ENCODE results near the gene SHROOM3. TPM values are rescaled to one million over a fixed set of nuclear protein-coding genes. Genes with fewer than 3 reads are reported as not detected.

Gene SHROOM3
- total and polyA plus RNA-seq, 4 donors, result 14.4 to 75.1 (median 47.3) TPM

DNA sequence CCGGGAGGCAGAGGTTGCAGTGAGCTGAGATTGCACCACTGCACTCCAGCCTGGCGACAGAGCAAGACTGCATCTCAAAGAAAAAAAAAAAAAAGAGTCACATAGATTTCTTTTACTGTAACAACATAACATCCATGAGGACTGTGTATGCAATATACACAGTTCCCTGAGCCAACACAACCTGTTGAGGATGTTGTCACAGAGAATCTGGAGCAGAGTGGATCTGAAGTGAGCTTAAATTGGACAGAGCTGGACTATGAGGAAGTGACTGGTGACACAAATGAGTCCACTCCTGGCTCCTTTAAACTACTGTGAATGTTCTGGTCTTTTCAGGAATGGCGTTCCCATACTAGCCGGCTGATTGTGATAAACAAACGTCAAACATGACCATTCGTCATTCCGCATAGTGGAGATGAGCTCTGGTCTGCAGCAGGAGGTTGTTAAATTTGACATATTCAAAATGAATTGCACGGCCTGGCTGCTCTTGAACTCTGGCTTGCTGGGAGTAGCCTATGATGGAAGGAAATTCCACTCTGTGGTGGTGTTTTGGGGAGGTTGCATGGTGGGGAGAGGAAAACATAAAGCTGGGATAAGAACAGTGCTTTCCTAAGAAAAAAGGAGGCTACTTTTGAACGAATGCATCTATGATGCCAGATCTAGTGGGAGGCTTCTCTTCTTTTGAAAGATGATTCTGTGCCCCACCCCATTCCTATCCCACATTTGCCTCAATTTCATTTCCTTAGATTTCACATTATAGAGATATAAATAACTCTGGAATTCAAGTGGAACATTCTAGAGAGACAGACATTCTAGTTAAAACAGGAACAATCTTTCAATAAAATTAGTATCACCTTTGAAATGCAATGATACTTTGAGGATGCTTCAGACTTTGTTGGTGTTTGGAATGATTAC lies 149.5 kb downstream of the SHROOM3 start:
- Histone ChIP-seq H3K9me3 (ENCODE audit: control insufficient read depth in 4 of 4, insufficient read depth in 3 of 4, low read length in 3 of 4) (no peaks in the 10 kb centered on the region), H3K4me3 (no peak overlapping the region), H3K27ac (ENCODE audit: low read depth in 1 of 2, low read length in 1 of 2) (peak overlapping the region in 1 of 2 donors; percentile 4), H3K4me1 (ENCODE audit: control insufficient read depth in 5 of 5, insufficient read depth in 5 of 5, low read length in 5 of 5) (peaks cover 0 to 12% (median 1%) of the 10 kb centered on the region in 5 donors), H3K9ac (ENCODE audit: insufficient read depth in 1 of 2, low read length in 2 of 2) (no peak overlapping the region), H3K27me3 (ENCODE audit: control insufficient read depth in 3 of 3, insufficient read depth in 3 of 3, low read length in 2 of 3) (no peaks in the 10 kb centered on the region), H3K36me3 (ENCODE audit: control insufficient read depth in 4 of 4, insufficient read depth in 4 of 4, low read length in 4 of 4) (no peaks in the 10 kb centered on the region)
- DNase-seq, result no peak
- 59 to 70% methylated on average over 9 of the region's 9 CpGs for WGBS, 2 donors
- TF ChIP-seq, protein P1, sequence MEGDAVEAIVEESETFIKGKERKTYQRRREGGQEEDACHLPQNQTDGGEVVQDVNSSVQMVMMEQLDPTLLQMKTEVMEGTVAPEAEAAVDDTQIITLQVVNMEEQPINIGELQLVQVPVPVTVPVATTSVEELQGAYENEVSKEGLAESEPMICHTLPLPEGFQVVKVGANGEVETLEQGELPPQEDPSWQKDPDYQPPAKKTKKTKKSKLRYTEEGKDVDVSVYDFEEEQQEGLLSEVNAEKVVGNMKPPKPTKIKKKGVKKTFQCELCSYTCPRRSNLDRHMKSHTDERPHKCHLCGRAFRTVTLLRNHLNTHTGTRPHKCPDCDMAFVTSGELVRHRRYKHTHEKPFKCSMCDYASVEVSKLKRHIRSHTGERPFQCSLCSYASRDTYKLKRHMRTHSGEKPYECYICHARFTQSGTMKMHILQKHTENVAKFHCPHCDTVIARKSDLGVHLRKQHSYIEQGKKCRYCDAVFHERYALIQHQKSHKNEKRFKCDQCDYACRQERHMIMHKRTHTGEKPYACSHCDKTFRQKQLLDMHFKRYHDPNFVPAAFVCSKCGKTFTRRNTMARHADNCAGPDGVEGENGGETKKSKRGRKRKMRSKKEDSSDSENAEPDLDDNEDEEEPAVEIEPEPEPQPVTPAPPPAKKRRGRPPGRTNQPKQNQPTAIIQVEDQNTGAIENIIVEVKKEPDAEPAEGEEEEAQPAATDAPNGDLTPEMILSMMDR (IDR thresholded peaks at IDR 0.05; ENCODE audit: control extremely low read depth, extremely low read depth), result no peak
- ATAC-seq (ENCODE audit: insufficient read depth, low FRiP score), result no peak

DNA sequence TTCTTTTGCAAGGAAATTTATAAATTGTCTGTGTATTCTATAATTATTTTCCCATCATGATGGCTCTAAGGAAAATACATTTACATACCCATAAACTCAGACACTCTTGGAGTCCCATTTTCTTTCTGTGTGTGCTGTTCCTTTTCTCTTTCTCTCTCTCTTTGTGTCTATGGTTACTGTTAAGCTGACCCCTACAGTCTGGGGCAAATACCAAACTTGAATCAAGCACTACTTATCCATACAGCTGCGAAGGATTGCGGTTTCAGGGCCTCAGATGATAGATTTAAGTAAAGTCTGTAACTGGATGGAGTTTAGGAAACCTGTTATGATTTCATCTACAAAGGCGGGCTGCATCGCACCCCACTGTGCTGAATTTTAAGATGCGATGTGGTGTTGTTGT lies 150.2 kb downstream of the SHROOM3 start:
- Histone ChIP-seq H3K27me3 (ENCODE audit: control insufficient read depth in 3 of 3, insufficient read depth in 3 of 3, low read length in 2 of 3) (no peaks in the 10 kb centered on the region), H3K4me1 (ENCODE audit: control insufficient read depth in 5 of 5, insufficient read depth in 5 of 5, low read length in 5 of 5) (peaks cover 0 to 19% (median 7%) of the 10 kb centered on the region in 5 donors), H3K36me3 (ENCODE audit: control insufficient read depth in 4 of 4, insufficient read depth in 4 of 4, low read length in 4 of 4) (no peaks in the 10 kb centered on the region), H3K9me3 (ENCODE audit: control insufficient read depth in 4 of 4, insufficient read depth in 3 of 4, low read length in 3 of 4) (no peaks in the 10 kb centered on the region), H3K27ac (ENCODE audit: low read depth in 1 of 2, low read length in 1 of 2) (peak overlapping the region in 1 of 2 donors; percentile 80), H3K4me3 (no peak overlapping the region), H3K9ac (ENCODE audit: insufficient read depth in 1 of 2, low read length in 2 of 2) (no peak overlapping the region)
- peak; percentile 26 to 56 (median 48) for DNase-seq
- TF ChIP-seq, protein P1 (IDR thresholded peaks at IDR 0.05; ENCODE audit: control extremely low read depth, extremely low read depth), result no peak
- ATAC-seq (ENCODE audit: insufficient read depth, low FRiP score), result no peak
- WGBS, 2 donors, result 59 to 79% methylated on average over 5 of the region's 5 CpGs

DNA sequence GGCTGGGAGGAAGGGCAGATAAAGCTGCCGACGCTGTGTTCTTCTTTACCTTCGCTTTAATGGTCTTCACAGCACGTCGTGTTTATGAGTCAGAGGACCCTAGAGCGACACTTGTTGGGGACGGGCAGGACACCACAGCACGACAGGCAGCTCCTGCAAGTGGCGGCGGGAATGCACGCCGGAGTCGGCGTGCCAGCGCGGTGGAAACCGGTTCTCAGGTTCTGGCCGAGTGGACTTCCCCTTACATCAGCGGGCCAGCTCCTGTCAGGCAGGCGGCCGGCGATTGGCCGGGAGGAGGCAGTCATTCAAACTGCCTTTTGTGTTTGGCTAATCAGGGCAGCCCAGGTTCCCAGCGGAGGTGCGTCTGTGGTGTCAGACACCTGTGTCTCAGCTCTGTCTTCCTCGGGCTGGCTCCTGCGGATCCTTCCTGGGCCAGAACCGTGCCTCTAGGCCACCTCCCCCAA lies 150.9 kb downstream of the SHROOM3 start:
- DNase-seq, result peak; percentile 58 to 78 (median 72)
- H3K27me3 ChIP-seq (ENCODE audit: control insufficient read depth in 3 of 3, insufficient read depth in 3 of 3, low read length in 2 of 3), result no peaks in the 10 kb centered on the region
- ATAC-seq (ENCODE audit: insufficient read depth, low FRiP score), result peak; percentile 71
- 9 to 10% methylated on average over 28 of the region's 28 CpGs for WGBS, 2 donors
- no peaks in the 10 kb centered on the region for H3K9me3 ChIP-seq (ENCODE audit: control insufficient read depth in 4 of 4, insufficient read depth in 3 of 4, low read length in 3 of 4)
- peaks cover 0 to 23% (median 7%) of the 10 kb centered on the region in 5 donors for H3K4me1 ChIP-seq (ENCODE audit: control insufficient read depth in 5 of 5, insufficient read depth in 5 of 5, low read length in 5 of 5)
- TF ChIP-seq, protein P1 (IDR thresholded peaks at IDR 0.05; ENCODE audit: control extremely low read depth, extremely low read depth), result no peak
- H3K36me3 ChIP-seq (ENCODE audit: control insufficient read depth in 4 of 4, insufficient read depth in 4 of 4, low read length in 4 of 4), result no peaks in the 10 kb centered on the region
- peak overlapping the region; percentile 40 to 66 for H3K9ac ChIP-seq (ENCODE audit: insufficient read depth in 1 of 2, low read length in 2 of 2)
- H3K4me3 ChIP-seq, result peak overlapping the region; percentile 45
- H3K27ac ChIP-seq (ENCODE audit: low read depth in 1 of 2, low read length in 1 of 2), result peak overlapping the region; percentile 80 to 91
